ENCODE data around the gene FYN. TPM values are rescaled to one million over a fixed set of nuclear protein-coding genes. Genes with fewer than 3 reads are reported as not detected.

Gene FYN
- total and polyA plus RNA-seq, 10 of the 15 experiments (the other 5 are each of a cell fraction or from before 2014, with no cell fraction given): 51.4 to 247 (median 138) TPM

- no TSS peak for BruUV-seq (replicated peaks)
- no peak for ATAC-seq
- Histone ChIP-seq H3K27me3 (replicated peaks in 1 of 2; ENCODE audit: control insufficient read depth in 2 of 2, insufficient read depth in 2 of 2, low read length in 1 of 2) (no peaks in the 10 kb centered on the region), H3K79me2 (ENCODE audit: control insufficient read depth, insufficient read depth, low read length) (no peaks in the 10 kb centered on the region), H4K20me1 (ENCODE audit: control insufficient read depth, insufficient read depth) (no peaks in the 10 kb centered on the region), H3K36me3 (ENCODE audit: control insufficient read depth in 2 of 2, insufficient read depth in 2 of 2, low read length in 1 of 2) (peaks cover 12 to 18% of the 10 kb centered on the region in 2 experiments; a peak in 3 of 4 replicates), H3K27ac (ENCODE audit: control insufficient read depth, insufficient read depth) (no peak overlapping the region), H3K4me1 (ENCODE audit: control insufficient read depth, insufficient read depth, low read length) (no peaks in the 10 kb centered on the region), H3K4me3 (no peak overlapping the region), H3K9ac (ENCODE audit: control insufficient read depth, insufficient read depth, low read length) (no peak overlapping the region), H2AFZ (ENCODE audit: control insufficient read depth, low read depth, low read length) (no peak overlapping the region), H3K9me3 (replicated peaks; ENCODE audit: control insufficient read depth, insufficient read depth, low read length) (no peaks in the 10 kb centered on the region), H3K4me2 (ENCODE audit: control insufficient read depth, insufficient read depth) (no peak overlapping the region)
- no peak for DNase-seq (ENCODE audit: low read depth, low spot score)
- intact Hi-C loops (cut with micrococcal nuclease; ENCODE audit: unreplicated experiment) (no loop called here), in situ Hi-C loops (cut with MboI) (no loop called here)
- ChIA-PET SMC1A (ENCODE audit: uncharacterized antibody, unreplicated experiment) (no interaction called here), CTCF (interaction anchor here (0.5 kb wide), 1 partner anchor 401 kb away, joined by 3 read pairs; a partner anchor contains a TSS), POLR2A (no interaction called here), RAD21 (ENCODE audit: unreplicated experiment) (no interaction called here)
- no peak for FAIRE-seq
- TF ChIP-seq BCL11A (IDR thresholded peaks at IDR 0.05; ENCODE audit: low read depth, low read length) (no peak), SREBF2 (IDR thresholded peaks at IDR 0.05; ENCODE audit: low read length) (no peak), BRCA1 (IDR thresholded peaks at IDR 0.05; ENCODE audit: low read depth, low read length) (no peak), HCFC1 (IDR thresholded peaks at IDR 0.05; ENCODE audit: low read length) (no peak), ZBTB4 (CRISPR knock-in tag; IDR thresholded peaks at IDR 0.05) (no peak), TBL1XR1 (IDR thresholded peaks at IDR 0.05; ENCODE audit: low read depth, low read length) (no peak), NR2C1 (IDR thresholded peaks at IDR 0.05) (no peak), PAX5 (IDR thresholded peaks at IDR 0.05; ENCODE audit: borderline replicate concordance, low read depth, low read length) (no peak), EGR1 (IDR thresholded peaks at IDR 0.05; ENCODE audit: borderline replicate concordance in 1 of 2, low read depth in 2 of 2, low read length in 2 of 2) (no peak), HDGF (IDR thresholded peaks at IDR 0.05) (no peak), YY1 (IDR thresholded peaks at IDR 0.05; ENCODE audit: low read depth, low read length) (no peak), ATF7 (IDR thresholded peaks at IDR 0.05; ENCODE audit: low read depth) (no peak), RFX5 (IDR thresholded peaks at IDR 0.05; ENCODE audit: low read depth, low read length) (no peak), MEF2B (IDR thresholded peaks at IDR 0.05; ENCODE audit: partially characterized antibody, poor library complexity, severe bottlenecking) (no peak), E2F8 (IDR thresholded peaks at IDR 0.05; ENCODE audit: low read depth, partially characterized antibody) (no peak), NR2F1 (conservative IDR thresholded peaks at IDR 0.05) (no peak), JUND (IDR thresholded peaks at IDR 0.05; ENCODE audit: low read depth, low read length) (no peak), NFXL1 (IDR thresholded peaks at IDR 0.05; ENCODE audit: borderline replicate concordance) (no peak)
- TF ChIP-seq, protein P1, sequence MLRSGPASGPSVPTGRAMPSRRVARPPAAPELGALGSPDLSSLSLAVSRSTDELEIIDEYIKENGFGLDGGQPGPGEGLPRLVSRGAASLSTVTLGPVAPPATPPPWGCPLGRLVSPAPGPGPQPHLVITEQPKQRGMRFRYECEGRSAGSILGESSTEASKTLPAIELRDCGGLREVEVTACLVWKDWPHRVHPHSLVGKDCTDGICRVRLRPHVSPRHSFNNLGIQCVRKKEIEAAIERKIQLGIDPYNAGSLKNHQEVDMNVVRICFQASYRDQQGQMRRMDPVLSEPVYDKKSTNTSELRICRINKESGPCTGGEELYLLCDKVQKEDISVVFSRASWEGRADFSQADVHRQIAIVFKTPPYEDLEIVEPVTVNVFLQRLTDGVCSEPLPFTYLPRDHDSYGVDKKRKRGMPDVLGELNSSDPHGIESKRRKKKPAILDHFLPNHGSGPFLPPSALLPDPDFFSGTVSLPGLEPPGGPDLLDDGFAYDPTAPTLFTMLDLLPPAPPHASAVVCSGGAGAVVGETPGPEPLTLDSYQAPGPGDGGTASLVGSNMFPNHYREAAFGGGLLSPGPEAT (IDR thresholded peaks at IDR 0.05; ENCODE audit: low read depth): no peak
- WGBS (ENCODE audit: insufficient coverage, insufficient replicate concordance, low lambda C conversion rate, missing lambda C conversion rate): 77% methylated on average over 3 of the region's 3 CpGs
These were observed 212.7 kb downstream of the FYN start for GRCh38 chr6:111660531-111660930.
